Trophoblast cell (in vitro differentiated cells and primary cell): ENCODE measurements around the gene MAPK4.
"Not testable (repeated sequence)": the region's sequence is repeated elsewhere in the genome, so short reads cannot be mapped to it uniquely, and the experiment has no call there.

Source experiments
- DNase-seq, 2 donors: peaks; one replicate each; pipeline ENCODE4 v3.0.0-alpha.2; 2016
- H2AFZ ChIP-seq: 2 replicates; pipeline ENCODE4 v1.6.1; 2013; ENCODE audit warnings: low read length, moderate library complexity, mild to moderate bottlenecking; ENCODE audit not compliant: insufficient read depth, poor library complexity
- H2AK5ac ChIP-seq: 2 replicates; pipeline ENCODE4 v1.6.1; 2013; ENCODE audit warnings: mild to moderate bottlenecking, low read length
- H2BK120ac ChIP-seq: 2 replicates; pipeline ENCODE4 v1.6.1; 2013; ENCODE audit warnings: low read length, mild to moderate bottlenecking, moderate library complexity; ENCODE audit not compliant: insufficient read depth, poor library complexity
- H2BK12ac ChIP-seq: 2 replicates; pipeline ENCODE4 v1.6.1; 2013; ENCODE audit warnings: mild to moderate bottlenecking, low read length, moderate library complexity
- H2BK5ac ChIP-seq: 2 replicates; pipeline ENCODE4 v1.6.1; 2013; ENCODE audit warnings: low read length, low read depth, moderate library complexity, mild to moderate bottlenecking; ENCODE audit not compliant: poor library complexity
- H3K14ac ChIP-seq: 2 replicates; pipeline ENCODE4 v1.6.1; 2013; ENCODE audit warnings: mild to moderate bottlenecking, low read length
- H3K18ac ChIP-seq: 2 replicates; pipeline ENCODE4 v1.6.1; 2013; ENCODE audit warnings: mild to moderate bottlenecking, low read length
- H3K23ac ChIP-seq: 2 replicates; pipeline ENCODE4 v1.6.1; 2013; ENCODE audit warnings: low read length
- H3K27ac ChIP-seq: 2 replicates; pipeline ENCODE4 v1.5.1; 2013; ENCODE audit warnings: low read depth, mild to moderate bottlenecking, inconsistent platforms, low read length, moderate library complexity
- H3K27me3 ChIP-seq: 2 replicates; pipeline ENCODE4 v1.6.1; 2013; ENCODE audit warnings: inconsistent platforms, mild to moderate bottlenecking, low read length, moderate library complexity; ENCODE audit not compliant: insufficient read depth
- H3K36me3 ChIP-seq, 2 experiments: 1 replicate in 1 of 2; 2 replicates in 1 of 2; pipeline ENCODE4 v1.6.1; 2013; ENCODE audit warnings: low read length in 2 of 2, mild to moderate bottlenecking in 2 of 2, moderate library complexity in 1 of 2; ENCODE audit not compliant: insufficient read depth in 2 of 2, control insufficient read depth in 1 of 2
- H3K4ac ChIP-seq: 2 replicates; pipeline ENCODE4 v1.6.1; 2013; ENCODE audit warnings: low read depth, mild to moderate bottlenecking, low read length, moderate library complexity
- H3K4me1 ChIP-seq, 2 experiments: 1 replicate in 1 of 2; 2 replicates in 1 of 2; pipeline ENCODE4 v1.6.1; 2013; ENCODE audit warnings: low read length in 2 of 2, mild to moderate bottlenecking in 2 of 2, moderate library complexity in 1 of 2; ENCODE audit not compliant: insufficient read depth in 2 of 2, control insufficient read depth in 1 of 2
- H3K4me2 ChIP-seq: 2 replicates; pipeline ENCODE4 v1.6.1; 2013; ENCODE audit warnings: inconsistent platforms, mild to moderate bottlenecking, low read length, moderate library complexity
- H3K4me3 ChIP-seq: 2 replicates; pipeline ENCODE4 v1.5.1; 2013; ENCODE audit warnings: mild to moderate bottlenecking, low read depth, low read length, inconsistent platforms
- H3K79me1 ChIP-seq: one replicate; pipeline ENCODE4 v1.6.1; 2013; ENCODE audit warnings: low read length
- H3K79me2 ChIP-seq: 2 replicates; pipeline ENCODE4 v1.6.1; 2013; ENCODE audit warnings: low read length, mild to moderate bottlenecking; ENCODE audit not compliant: control insufficient read depth, insufficient read depth, poor library complexity
- H3K9ac ChIP-seq: 2 replicates; pipeline ENCODE4 v1.6.1; 2013; ENCODE audit warnings: mild to moderate bottlenecking, low read length
- H3K9me3 ChIP-seq: 2 replicates; pipeline ENCODE4 v1.6.1; 2013; ENCODE audit warnings: low read depth, mild to moderate bottlenecking, control low read depth, inconsistent platforms, low read length; ENCODE audit not compliant: insufficient read depth
- H4K12ac ChIP-seq: 2 replicates; pipeline ENCODE4 v1.6.1; 2013; ENCODE audit warnings: low read depth, mild to moderate bottlenecking, low read length, moderate library complexity
- H4K8ac ChIP-seq: 2 replicates; pipeline ENCODE4 v1.6.1; 2013; ENCODE audit warnings: low read depth, mild to moderate bottlenecking, low read length, moderate library complexity
- H4K91ac ChIP-seq: one replicate; pipeline ENCODE4 v1.6.1; 2013; ENCODE audit warnings: low read depth, mild to moderate bottlenecking, low read length, moderate library complexity
- WGBS: extraction: QIAGEN DNeasy Blood & Tissue Kit; methylation state at CpG from one replicate; pipeline ENCODE4 v1.1.7; 2013; ENCODE audit warnings: missing lambda C conversion rate; ENCODE audit not compliant: insufficient read length, insufficient coverage; ENCODE audit errors: extremely low coverage; 5-methylcytosine and 5-hydroxymethylcytosine counted together

The MAPK4 gene

GRCh38 chr18:50607378-50607926 lies 47.6 kb downstream of the MAPK4 start:
- Histone ChIP-seq H3K27ac (no peak overlapping the region), H3K4ac (no peak overlapping the region), H3K36me3 (no peaks in the 10 kb centered on the region), H2AFZ (no peak overlapping the region), H3K4me1 (peaks cover 3 to 4% of the 10 kb centered on the region in 2 experiments), H4K12ac (no peak overlapping the region), H3K9ac (no peak overlapping the region), H3K14ac (no peak overlapping the region), H2BK12ac (no peak overlapping the region), H2AK5ac (no peak overlapping the region), H3K79me2 (no peaks in the 10 kb centered on the region), H2BK5ac (no peak overlapping the region), H3K23ac (no peak overlapping the region), H3K18ac (no peak overlapping the region), H3K27me3 (no peaks in the 10 kb centered on the region), H4K8ac (no peak overlapping the region), H3K4me3 (no peak overlapping the region), H3K79me1 (no peaks in the 10 kb centered on the region), H3K4me2 (no peak overlapping the region), H2BK120ac (no peak overlapping the region), H4K91ac (no peak overlapping the region), H3K9me3 (no peaks in the 10 kb centered on the region)
- WGBS: no CpG with 5 or more reads among the region's 5 CpGs
- peak; percentile 53 to 74 for DNase-seq

- not testable (repeated sequence) for H3K23ac ChIP-seq, H3K79me1 ChIP-seq, H4K8ac ChIP-seq, H2BK12ac ChIP-seq, H3K27ac ChIP-seq, H3K4me2 ChIP-seq, H3K4me3 ChIP-seq, H3K27me3 ChIP-seq, H4K12ac ChIP-seq, H2BK5ac ChIP-seq, H2AK5ac ChIP-seq, H3K4ac ChIP-seq, H3K79me2 ChIP-seq, H3K9ac ChIP-seq, H4K91ac ChIP-seq, H3K9me3 ChIP-seq, H3K36me3 ChIP-seq, H2AFZ ChIP-seq, H3K14ac ChIP-seq, H3K18ac ChIP-seq, DNase-seq, H3K4me1 ChIP-seq, H2BK120ac ChIP-seq
- WGBS: no CpG with 5 or more reads among the region's 26 CpGs
These were observed 49.3 kb downstream of the MAPK4 start for GRCh38 chr18:50609171-50609570.

GRCh38 chr18:50610349-50610748 lies 50.5 kb downstream of the MAPK4 start:
- Histone ChIP-seq H3K79me2 (no peaks in the 10 kb centered on the region), H3K4me1 (peaks cover 0 to 3% of the 10 kb centered on the region in 2 experiments), H3K9me3 (no peaks in the 10 kb centered on the region), H2BK12ac (no peak overlapping the region), H3K18ac (no peak overlapping the region), H3K4ac (no peak overlapping the region), H3K36me3 (no peaks in the 10 kb centered on the region), H3K27ac (no peak overlapping the region), H3K14ac (no peak overlapping the region), H2BK120ac (no peak overlapping the region), H4K8ac (no peak overlapping the region), H3K23ac (no peak overlapping the region), H3K9ac (no peak overlapping the region), H2AFZ (no peak overlapping the region), H3K79me1 (no peaks in the 10 kb centered on the region), H4K12ac (no peak overlapping the region), H4K91ac (no peak overlapping the region), H3K4me2 (no peak overlapping the region), H2AK5ac (no peak overlapping the region), H2BK5ac (no peak overlapping the region), H3K4me3 (no peak overlapping the region), H3K27me3 (no peaks in the 10 kb centered on the region)
- DNase-seq: no peak
- WGBS: no CpG with 5 or more reads among the region's 4 CpGs

GRCh38 chr18:50611529-50611941 lies 51.6 kb downstream of the MAPK4 start:
- H3K9ac ChIP-seq: no peak overlapping the region
- H2BK120ac ChIP-seq: no peak overlapping the region
- no peak overlapping the region for H3K18ac ChIP-seq
- H4K8ac ChIP-seq: no peak overlapping the region
- peak; percentile 97 to 99 for DNase-seq
- H3K79me1 ChIP-seq: no peaks in the 10 kb centered on the region
- no peak overlapping the region for H2AK5ac ChIP-seq
- no peak overlapping the region for H2BK12ac ChIP-seq
- H4K12ac ChIP-seq: no peak overlapping the region
- no peaks in the 10 kb centered on the region for H3K9me3 ChIP-seq
- no peak overlapping the region for H3K23ac ChIP-seq
- no peak overlapping the region for H2AFZ ChIP-seq
- no peak overlapping the region for H3K4me2 ChIP-seq
- H3K4ac ChIP-seq: no peak overlapping the region
- no peak overlapping the region for H3K4me3 ChIP-seq
- no peaks in the 10 kb centered on the region for H3K79me2 ChIP-seq
- H3K27me3 ChIP-seq: no peaks in the 10 kb centered on the region
- H3K14ac ChIP-seq: no peak overlapping the region
- H3K36me3 ChIP-seq: no peaks in the 10 kb centered on the region
- no peak overlapping the region for H2BK5ac ChIP-seq
- WGBS: no CpG with 5 or more reads among the region's 5 CpGs
- H3K4me1 ChIP-seq: peaks cover 0 to 3% of the 10 kb centered on the region in 2 experiments
- H4K91ac ChIP-seq: no peak overlapping the region
- no peak overlapping the region for H3K27ac ChIP-seq
